ENCODE data around the gene SYNDIG1L. TPM values are rescaled to one million over a fixed set of nuclear protein-coding genes. Genes with fewer than 3 reads are reported as not detected.
A peak's percentile ranks its signal among the peaks of the same experiment; 100 is the strongest.
"Not testable (repeated sequence)": the region's sequence is repeated elsewhere in the genome, so short reads cannot be mapped to it uniquely, and the experiment has no call there.

The SYNDIG1L gene
- total and polyA plus RNA-seq, 2 of the 4 experiments (the other 2 are of a cell fraction): not detected

DNA sequence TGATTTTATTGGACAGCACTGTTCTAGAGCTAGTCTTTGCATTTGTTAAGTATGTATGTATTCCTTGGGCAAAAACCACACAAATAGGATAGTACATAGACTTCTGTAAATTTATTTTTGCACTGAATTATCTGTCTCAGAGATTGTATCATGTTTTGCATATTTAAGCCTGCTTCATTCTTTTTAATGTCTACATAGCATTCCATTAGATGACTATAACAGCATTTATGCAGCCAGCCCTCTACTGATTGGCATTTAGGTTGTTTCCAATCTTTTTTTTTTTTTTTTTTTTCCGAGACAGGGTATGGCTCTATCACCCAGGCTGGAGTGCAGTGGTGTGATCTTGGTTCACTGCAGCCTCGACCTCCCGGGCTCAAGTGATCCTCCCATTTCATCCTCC, 34.5 kb downstream of the SYNDIG1L start:
- no TSS peak for BruUV-seq (replicated peaks)
- no CpG with 5 or more reads among the region's 3 CpGs for WGBS, 2 experiments (ENCODE audit: extremely low coverage in 2 of 2, insufficient read length in 1 of 2)
- Histone ChIP-seq H3K36me3 (ENCODE audit: control insufficient read depth, insufficient read depth, low read length) (no peaks in the 10 kb centered on the region), H3K27ac (ENCODE audit: insufficient read depth, low read length) (no peak overlapping the region), H2AK9ac (replicated peaks; ENCODE audit: low read depth, low read length, poor library complexity) (no peak overlapping the region), H3K4me1 (ENCODE audit: control insufficient read depth, insufficient read depth, low read length) (no peaks in the 10 kb centered on the region), H3K18ac (ENCODE audit: low read depth, low read length) (no peak overlapping the region), H2AK5ac (ENCODE audit: low read depth, low read length) (no peak overlapping the region), H3K4ac (ENCODE audit: low read depth, low read length) (no peak overlapping the region), H4K91ac (ENCODE audit: insufficient read depth, low read depth, low read length) (no peak overlapping the region), H3K9me3 (ENCODE audit: control insufficient read depth, insufficient read depth, low read length) (no peaks in the 10 kb centered on the region), H4K20me1 (ENCODE audit: insufficient read depth, low read length) (no peaks in the 10 kb centered on the region), H4K8ac (ENCODE audit: low read depth in 2 of 2, low read length in 2 of 2) (no peak overlapping the region), H3K9ac (ENCODE audit: low read depth, low read length) (no peak overlapping the region), H3K4me3 (ENCODE audit: insufficient read depth, low read depth, low read length) (no peak overlapping the region), H2BK5ac (ENCODE audit: low read depth, low read length, poor library complexity, severe bottlenecking) (no peak overlapping the region), H2BK15ac (ENCODE audit: low read depth, low read length) (no peak overlapping the region), H2BK20ac (ENCODE audit: low read depth, low read length) (no peak overlapping the region), H2BK120ac (ENCODE audit: low read depth, low read length) (no peak overlapping the region), H3K79me1 (ENCODE audit: low read depth in 1 of 2, low read length in 2 of 2) (no peaks in the 10 kb centered on the region), H3K23ac (ENCODE audit: low read depth, low read length) (no peak overlapping the region), H4K5ac (ENCODE audit: low read depth, low read length) (no peak overlapping the region), H3K27me3 (ENCODE audit: control insufficient read depth, insufficient read depth, low read length) (peaks cover 49% of the 10 kb centered on the region), H3K14ac (replicated peaks; ENCODE audit: low read depth, low read length) (no peak overlapping the region), H2AFZ (replicated peaks; ENCODE audit: low read length, poor library complexity) (no peak overlapping the region), H3K4me2 (ENCODE audit: low read depth, low read length) (no peak overlapping the region), H3K9me1 (ENCODE audit: insufficient read depth, low read length) (no peaks in the 10 kb centered on the region), H3K56ac (ENCODE audit: extremely low read depth, insufficient read depth, low read length) (no peak overlapping the region)
- peak; percentile 65 for ATAC-seq (ENCODE audit: low read depth)
- dilution Hi-C loops (cut with HindIII; ENCODE audit: low sequenced_read_pairs, unreplicated experiment): no loop called here
- intact Hi-C loops (cut with micrococcal nuclease): no loop called here
- in situ Hi-C loops (cut with MboI; ENCODE audit: low sequenced_read_pairs): no loop called here
- ChIA-PET CTCF (no interaction called here), POLR2A (ENCODE audit: unreplicated experiment) (no interaction called here)
- DNase-seq: no peak
- no peak for TF ChIP-seq POLR2A (IDR thresholded peaks at IDR 0.05; ENCODE audit: low read depth, low read length)
- no peak for TF ChIP-seq MXI1 (IDR thresholded peaks at IDR 0.05; ENCODE audit: borderline replicate concordance, low read depth, low read length)
- TF ChIP-seq RFX5 (IDR thresholded peaks at IDR 0.05; ENCODE audit: low read depth, low read length): no peak
- TF ChIP-seq CTCF (conservative IDR thresholded peaks at IDR 0.05; ENCODE audit: low read depth, low read length): no peak

GRCh38 chr14:74390505-74390904, 35.5 kb downstream of the SYNDIG1L start:
- no CpG with 5 or more reads among the region's 3 CpGs for WGBS, 2 experiments (ENCODE audit: extremely low coverage in 2 of 2, insufficient read length in 1 of 2)
- ATAC-seq (ENCODE audit: low read depth); CTCF ChIA-PET: not testable (repeated sequence)

More at GRCh38 chr14:74390505-74390904, 35.5 kb downstream of the SYNDIG1L start:
- H3K14ac ChIP-seq (replicated peaks; ENCODE audit: low read depth, low read length); dilution Hi-C loops (cut with HindIII; ENCODE audit: low sequenced_read_pairs, unreplicated experiment); H3K56ac ChIP-seq (ENCODE audit: extremely low read depth, insufficient read depth, low read length); H4K91ac ChIP-seq (ENCODE audit: insufficient read depth, low read depth, low read length); H3K9me1 ChIP-seq (ENCODE audit: insufficient read depth, low read length); in situ Hi-C loops (cut with MboI; ENCODE audit: low sequenced_read_pairs); H3K18ac ChIP-seq (ENCODE audit: low read depth, low read length); H2BK15ac ChIP-seq (ENCODE audit: low read depth, low read length); H3K4ac ChIP-seq (ENCODE audit: low read depth, low read length); DNase-seq; intact Hi-C loops (cut with micrococcal nuclease); H2AFZ ChIP-seq (replicated peaks; ENCODE audit: low read length, poor library complexity); H3K27ac ChIP-seq (ENCODE audit: insufficient read depth, low read length); H4K5ac ChIP-seq (ENCODE audit: low read depth, low read length); H3K36me3 ChIP-seq (ENCODE audit: control insufficient read depth, insufficient read depth, low read length); BruUV-seq (replicated peaks); H3K79me1 ChIP-seq (ENCODE audit: low read depth in 1 of 2, low read length in 2 of 2); H3K9ac ChIP-seq (ENCODE audit: low read depth, low read length); H4K20me1 ChIP-seq (ENCODE audit: insufficient read depth, low read length); H3K4me3 ChIP-seq (ENCODE audit: insufficient read depth, low read depth, low read length); H3K4me2 ChIP-seq (ENCODE audit: low read depth, low read length); H2BK120ac ChIP-seq (ENCODE audit: low read depth, low read length); H2AK9ac ChIP-seq (replicated peaks; ENCODE audit: low read depth, low read length, poor library complexity); H2BK5ac ChIP-seq (ENCODE audit: low read depth, low read length, poor library complexity, severe bottlenecking); H2AK5ac ChIP-seq (ENCODE audit: low read depth, low read length); H3K9me3 ChIP-seq (ENCODE audit: control insufficient read depth, insufficient read depth, low read length); H3K4me1 ChIP-seq (ENCODE audit: control insufficient read depth, insufficient read depth, low read length); H2BK20ac ChIP-seq (ENCODE audit: low read depth, low read length); H4K8ac ChIP-seq (ENCODE audit: low read depth in 2 of 2, low read length in 2 of 2); H3K23ac ChIP-seq (ENCODE audit: low read depth, low read length): not testable (repeated sequence)
- POLR2A ChIA-PET (ENCODE audit: unreplicated experiment): interaction anchor here (0.7 kb wide), 1 partner anchor 9 kb away, joined by 13 read pairs; no protein-coding TSS in a partner anchor
- peaks cover 46% of the 10 kb centered on the region for H3K27me3 ChIP-seq (ENCODE audit: control insufficient read depth, insufficient read depth, low read length)
